T47D (cell line): ENCODE measurements around the gene HLF.

Source experiments
- DNase-seq, 2 experiments: peaks; one replicate each; pipeline versions ENCODE4 v3.0.0 to v3.0.0-alpha.2; 2011 to 2012; ENCODE audit warnings: low read depth in 1 of 2, low spot score in 1 of 2
- JUND ChIP-seq: IDR thresholded peaks from 2 replicates; pipeline ENCODE4 v1.6.1; 2012; ENCODE audit warnings: low read depth
- in situ Hi-C: cut with HindIII; loops from 2 replicates; pipeline ENCODE4 v1.10.0; 2016; ENCODE audit warnings: low sequenced_read_pairs, low pct_unique_long_range_greater_than_20kb

The HLF gene

GRCh38 chr17:55272711-55273578 is 8.2 kb downstream of the HLF start:
- no peak for TF ChIP-seq JUND
- DNase-seq: no peak
- in situ Hi-C loops: no loop called here

DNA sequence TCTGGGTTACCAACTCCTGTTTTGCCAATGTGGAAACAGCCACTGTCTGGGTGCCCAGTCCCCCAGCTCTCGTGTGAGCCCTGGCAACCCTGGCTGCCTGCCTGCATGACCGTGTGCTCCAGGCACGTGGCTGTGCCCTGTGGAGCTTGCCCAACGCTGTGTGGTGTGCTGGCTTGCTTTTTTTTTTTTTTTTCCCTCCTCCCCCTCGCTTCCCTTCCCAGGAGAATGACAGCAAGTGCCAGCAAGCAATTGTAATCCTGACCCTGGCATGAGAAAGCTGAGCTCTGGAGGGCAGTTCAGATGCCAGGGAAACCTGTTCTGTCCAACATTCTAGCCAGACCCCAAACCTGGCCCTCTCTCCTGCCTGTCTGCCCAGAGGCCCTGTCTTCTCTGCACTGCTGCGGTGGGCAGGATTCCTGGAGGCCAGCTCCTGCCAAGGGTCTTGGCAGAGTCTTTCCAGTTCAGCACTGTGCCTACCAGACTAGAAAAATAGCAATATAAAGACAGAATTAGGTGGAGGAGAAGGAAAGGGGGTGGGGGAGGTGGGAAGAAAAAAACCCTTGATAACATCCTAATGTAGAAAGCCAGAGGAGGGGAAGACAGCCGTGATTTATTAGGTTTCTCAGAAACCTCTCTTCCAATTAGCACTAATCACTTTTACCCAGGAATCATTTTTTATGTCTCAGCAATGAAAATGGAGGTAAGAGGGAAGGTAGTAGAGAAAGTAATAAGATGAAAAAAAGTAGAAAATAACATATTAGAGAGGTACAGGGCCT is 9.0 kb downstream of the HLF start:
- no peak for TF ChIP-seq JUND
- in situ Hi-C loops: no loop called here
- DNase-seq: peak; percentile 46 to 74

GRCh38 chr17:55274355-55275255 is 9.8 kb downstream of the HLF start:
- no peak for TF ChIP-seq JUND
- no peak for DNase-seq
- in situ Hi-C loops: no loop called here

GRCh38 chr17:55275894-55276804 is 11.4 kb downstream of the HLF start:
- DNase-seq: no peak
- in situ Hi-C loops: no loop called here
- TF ChIP-seq JUND: no peak

DNA sequence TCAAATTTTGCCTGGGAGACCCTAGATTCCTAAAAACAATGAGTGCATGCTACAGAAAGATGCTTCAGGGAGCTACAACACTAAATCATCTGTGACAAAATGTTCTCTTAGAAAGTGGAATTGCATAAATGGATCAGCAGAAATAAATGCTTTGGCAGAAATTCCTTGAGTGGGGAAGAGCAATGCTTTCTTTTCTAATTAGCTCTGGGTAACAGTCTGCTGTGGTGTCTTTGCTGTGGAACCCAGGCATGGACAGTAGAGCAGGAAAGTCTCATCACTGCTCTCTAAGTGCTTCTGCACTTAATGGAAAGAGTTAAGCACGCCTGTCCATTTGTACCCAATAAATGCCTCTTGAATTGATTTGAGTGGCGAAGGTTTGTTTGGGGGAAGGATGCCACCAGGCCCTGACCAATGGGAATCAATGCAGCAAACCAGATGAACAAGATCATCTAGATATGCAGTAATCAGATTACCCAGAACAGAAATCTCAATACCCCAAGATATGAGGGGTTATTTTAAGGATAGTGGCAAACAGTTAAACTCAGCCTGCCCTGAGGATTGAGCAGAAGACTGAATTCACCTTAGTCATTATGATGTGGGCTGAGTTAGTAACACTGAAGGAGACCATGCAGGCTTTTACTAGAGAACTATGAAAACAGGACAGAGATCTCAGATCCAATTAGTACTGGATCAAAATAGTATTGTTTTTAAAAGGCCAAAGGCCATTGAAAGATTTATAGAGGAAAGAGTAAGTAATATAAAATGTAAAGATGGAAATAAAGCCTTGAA is 13.6 kb downstream of the HLF start:
- DNase-seq: no peak
- in situ Hi-C loops: no loop called here
- TF ChIP-seq JUND: no peak

GRCh38 chr17:55279203-55279602 is 14.4 kb downstream of the HLF start:
- no peak for DNase-seq
- no peak for TF ChIP-seq JUND
- in situ Hi-C loops: no loop called here

DNA sequence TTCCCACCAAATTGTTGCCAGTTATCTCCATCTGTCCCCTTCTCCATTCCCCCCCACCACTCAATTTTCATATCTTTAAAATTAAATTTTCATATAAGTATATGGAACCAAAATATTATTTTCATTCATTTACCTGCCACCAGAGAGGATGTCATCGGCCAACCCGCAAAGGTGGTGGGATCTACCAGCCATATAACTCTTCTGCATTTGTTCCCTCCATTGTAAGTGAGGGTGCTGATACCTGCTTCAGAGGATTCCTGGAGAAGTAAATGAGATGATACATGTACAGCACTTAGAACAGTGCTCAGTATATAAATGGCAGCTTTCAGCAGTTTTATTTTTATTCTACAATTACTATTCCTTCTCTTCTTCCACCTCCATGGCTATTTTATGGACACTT is 15.0 kb downstream of the HLF start:
- in situ Hi-C loops: no loop called here
- DNase-seq: no peak
- TF ChIP-seq JUND: no peak

DNA sequence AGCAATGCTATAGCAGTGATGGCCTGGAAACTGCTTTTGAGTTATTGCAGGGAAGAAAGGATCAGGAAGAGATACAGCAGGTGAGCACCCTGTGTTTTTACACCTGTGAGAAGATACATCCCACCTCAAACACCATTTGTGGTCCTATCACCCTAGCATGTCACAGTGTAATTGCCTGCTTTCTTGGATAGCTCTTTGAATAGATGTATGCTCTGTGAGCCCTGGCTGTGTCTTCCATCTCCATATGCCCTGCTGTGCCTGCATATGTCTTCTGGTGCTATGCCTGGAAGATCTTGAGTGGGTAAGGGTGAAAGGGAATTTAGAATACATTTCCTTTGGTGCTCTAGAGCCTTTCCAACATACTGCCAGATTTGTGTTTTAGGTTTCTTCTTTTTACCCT is 15.5 kb downstream of the HLF start:
- no peak for TF ChIP-seq JUND
- in situ Hi-C loops: no loop called here
- no peak for DNase-seq

DNA sequence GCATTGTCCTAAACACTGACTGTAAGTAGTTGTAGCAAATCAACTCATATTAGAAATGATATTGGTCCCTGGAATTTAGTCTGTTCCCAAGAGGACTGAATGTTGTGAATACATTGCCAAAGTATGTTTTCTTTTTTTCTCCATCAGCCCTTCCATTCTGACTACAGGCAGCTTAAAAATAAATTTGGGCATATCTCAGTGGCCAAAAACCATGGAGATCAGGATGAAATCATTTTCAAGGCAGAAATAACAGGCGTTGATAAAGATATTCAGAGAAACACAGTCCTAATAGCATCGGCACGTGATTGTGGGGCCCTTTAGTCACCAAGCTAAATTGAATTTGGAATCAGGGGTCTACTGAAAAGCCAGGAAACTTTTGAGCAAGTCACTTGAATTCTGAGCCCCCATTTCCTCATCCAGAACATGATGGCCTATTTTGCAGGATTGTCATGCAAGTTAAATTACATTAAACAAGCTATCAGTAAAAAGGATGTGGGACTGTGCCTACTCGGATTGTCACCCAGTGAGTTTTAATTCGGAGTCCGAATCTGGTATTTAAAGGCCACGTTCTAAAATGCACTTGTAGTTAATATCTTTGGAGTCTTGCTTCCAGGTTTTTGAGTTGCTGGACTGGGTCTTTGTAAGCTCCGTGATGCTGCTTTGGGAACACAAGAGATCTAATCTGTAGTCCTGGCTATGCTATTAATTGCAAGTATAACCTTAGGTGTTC is 17.1 kb downstream of the HLF start:
- DNase-seq: no peak
- TF ChIP-seq JUND: no peak
- in situ Hi-C loops: no loop called here

DNA sequence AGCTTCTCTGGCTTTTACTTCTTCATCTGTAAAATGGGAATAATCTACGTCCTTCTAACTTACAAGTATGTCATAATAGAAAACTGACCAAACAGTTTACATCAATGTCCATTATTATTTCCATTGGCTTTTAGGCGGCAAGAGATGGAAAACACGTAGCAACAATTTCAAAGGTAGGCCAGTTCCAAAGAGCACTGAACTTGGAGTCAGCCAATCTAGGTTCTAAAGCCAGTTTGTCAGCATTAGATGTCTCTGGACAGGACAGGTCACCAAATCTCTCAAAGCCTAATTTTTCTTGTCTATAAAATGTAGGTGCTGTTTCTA is 17.6 kb downstream of the HLF start:
- TF ChIP-seq JUND: no peak
- in situ Hi-C loops: no loop called here
- no peak for DNase-seq
